ENCODE data around the gene WDTC1. TPM values are rescaled to one million over a fixed set of nuclear protein-coding genes. Genes with fewer than 3 reads are reported as not detected.
A peak's percentile ranks its signal among the peaks of the same experiment; 100 is the strongest.

WDTC1 gene
- total RNA-seq, 1 donor from 2014 or later = 24.7 TPM

DNA sequence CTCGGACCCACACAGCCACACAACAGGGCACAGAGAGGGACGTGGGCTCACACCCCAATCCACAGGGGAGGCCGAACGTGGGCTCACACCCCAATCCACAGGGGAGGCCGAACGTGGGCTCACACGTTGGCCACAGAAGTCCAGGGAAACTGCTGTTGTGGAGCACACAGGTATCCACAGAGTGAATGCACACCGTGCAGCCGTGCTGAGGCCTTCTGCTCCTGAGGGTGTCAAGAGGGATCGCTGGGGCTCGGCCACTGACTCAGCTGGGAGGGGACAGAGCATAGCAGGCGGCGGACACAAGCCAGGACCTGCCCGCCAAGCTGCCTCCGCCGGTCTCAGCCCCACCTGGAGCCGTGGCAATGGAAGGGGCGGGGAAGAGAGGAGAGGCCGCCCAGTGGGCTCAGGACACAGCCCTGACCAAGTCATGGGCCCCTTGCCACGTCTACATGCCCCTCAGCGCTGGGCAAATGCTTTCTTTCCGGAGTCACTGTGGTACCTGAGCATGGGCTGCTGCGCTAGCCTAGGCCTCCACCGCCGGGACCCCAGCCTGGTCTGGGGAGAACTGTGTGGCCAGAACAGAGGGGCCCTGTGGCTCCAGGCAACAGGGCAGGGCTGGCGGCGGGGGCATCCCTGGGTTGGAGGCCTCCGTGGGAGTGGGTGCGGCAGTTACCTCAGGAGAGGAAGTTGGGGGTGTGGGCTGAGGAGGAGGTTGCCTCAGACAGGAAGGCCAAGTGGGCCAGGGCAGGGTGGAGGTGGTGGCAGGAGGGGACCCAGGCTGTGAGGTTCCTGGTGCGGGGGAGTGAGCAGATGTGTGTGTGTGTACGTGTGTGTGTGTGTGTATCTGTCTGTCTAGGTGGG is 108.6 kb downstream of the WDTC1 start:
- no peak overlapping the region for H3K4me3 ChIP-seq (ENCODE audit: low read depth, low read length)
- TF ChIP-seq CTCF (conservative IDR thresholded peaks at IDR 0.05; ENCODE audit: low read depth, low read length) = no peak
- no peak for DNase-seq (ENCODE audit: low read depth)

GRCh38 chr1:27343639-27344025 is 109.2 kb downstream of the WDTC1 start:
- DNase-seq (ENCODE audit: low read depth) = no peak
- TF ChIP-seq CTCF (conservative IDR thresholded peaks at IDR 0.05; ENCODE audit: low read depth, low read length) = no peak
- H3K4me3 ChIP-seq (ENCODE audit: low read depth, low read length) = no peak overlapping the region

DNA sequence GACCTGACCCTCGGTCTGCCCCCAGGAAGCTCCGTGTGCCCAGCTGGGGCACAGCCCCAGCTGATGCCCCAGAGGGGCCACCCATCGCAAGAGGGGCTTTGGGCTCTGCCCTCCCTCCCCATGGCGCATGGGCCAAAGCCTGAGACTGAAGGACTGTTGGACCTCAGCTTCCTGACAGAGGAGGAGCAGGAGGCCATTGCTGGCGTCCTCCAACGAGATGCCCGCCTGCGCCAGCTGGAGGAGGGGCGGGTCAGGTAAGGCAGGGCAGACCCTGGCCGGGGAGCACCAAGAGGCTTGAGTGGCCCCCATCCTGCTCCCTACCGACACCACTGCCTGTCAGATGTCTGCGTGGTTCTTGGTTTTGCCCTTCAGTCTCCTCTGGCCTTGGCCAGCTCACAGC is 110.8 kb downstream of the WDTC1 start:
- no peak for TF ChIP-seq CTCF (conservative IDR thresholded peaks at IDR 0.05; ENCODE audit: low read depth, low read length)
- H3K4me3 ChIP-seq (ENCODE audit: low read depth, low read length) = no peak overlapping the region
- DNase-seq (ENCODE audit: low read depth) = no peak

DNA sequence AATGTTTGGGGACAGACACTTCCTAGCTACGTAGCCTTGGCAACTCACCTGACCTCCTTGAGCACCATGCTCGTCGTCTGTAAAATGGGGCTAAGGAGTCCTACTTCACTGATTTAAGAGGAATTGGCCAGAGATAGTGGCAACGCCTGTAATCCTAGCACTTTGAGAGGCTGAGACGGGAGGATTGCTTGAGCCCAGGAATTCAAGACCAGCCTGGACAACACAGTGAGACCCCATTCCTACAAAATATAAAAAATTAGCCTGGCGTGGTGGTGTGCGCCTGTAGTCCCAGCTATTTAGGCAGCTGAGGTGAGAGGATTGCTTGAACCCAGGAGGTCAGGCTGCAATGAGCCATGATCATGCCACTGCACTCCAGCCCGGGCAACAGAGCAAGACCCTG is 111.9 kb downstream of the WDTC1 start:
- H3K4me3 ChIP-seq (ENCODE audit: low read depth, low read length) = no peak overlapping the region
- no peak for TF ChIP-seq CTCF (conservative IDR thresholded peaks at IDR 0.05; ENCODE audit: low read depth, low read length)

GRCh38 chr1:27346991-27347624 is 112.7 kb downstream of the WDTC1 start:
- no peak for DNase-seq (ENCODE audit: low read depth)
- no peak overlapping the region for H3K4me3 ChIP-seq (ENCODE audit: low read depth, low read length)
- TF ChIP-seq CTCF (conservative IDR thresholded peaks at IDR 0.05; ENCODE audit: low read depth, low read length) = no peak

More for the DNA sequence above, 111.9 kb downstream of the WDTC1 start:
- DNase-seq (ENCODE audit: low read depth) = no peak

DNA sequence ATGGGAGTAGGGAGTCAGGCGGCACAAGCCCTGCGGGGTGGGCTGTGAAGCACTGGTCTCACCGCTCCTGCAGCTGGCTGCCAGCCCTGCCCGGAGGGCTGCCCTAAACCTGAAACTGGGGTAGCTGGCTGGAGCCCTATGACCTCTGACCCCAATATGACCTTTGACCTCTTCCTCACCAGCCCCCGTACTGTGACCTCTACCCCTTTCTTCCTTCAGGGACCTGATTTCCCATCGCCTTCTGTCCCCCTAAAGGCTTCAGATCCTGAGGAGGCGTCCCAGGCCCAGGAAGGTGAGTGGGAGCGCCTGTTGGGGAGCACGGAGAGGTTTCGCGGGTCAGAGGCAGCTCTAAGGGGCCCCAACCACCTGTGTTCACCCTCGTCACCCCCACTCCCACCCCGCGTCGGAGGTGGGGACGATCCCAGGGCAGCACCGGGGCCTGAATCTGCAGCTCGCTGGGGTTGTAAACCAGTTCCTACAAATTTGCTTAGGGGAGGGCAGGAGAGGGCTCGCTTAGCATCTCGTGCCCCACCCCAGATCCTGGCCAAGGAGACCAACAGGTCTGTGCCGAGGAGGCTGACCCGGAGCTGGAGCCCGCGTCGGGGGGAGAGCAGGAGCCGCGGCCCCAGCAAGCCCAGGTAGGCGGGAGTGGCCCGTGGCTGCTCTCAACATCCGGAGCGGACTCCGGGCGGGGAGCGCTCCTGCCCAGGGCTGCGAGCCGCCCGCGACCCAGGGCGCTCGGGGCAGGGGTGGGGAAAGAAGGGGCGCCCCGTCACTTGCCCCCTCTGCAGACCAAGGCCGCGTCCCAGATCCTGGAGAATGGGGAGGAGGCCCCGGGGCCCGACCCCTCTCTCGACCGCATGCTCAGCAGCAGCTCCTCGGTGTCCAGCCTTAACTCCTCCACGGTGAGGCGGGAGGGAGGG is 114.7 kb downstream of the WDTC1 start:
- no peak for DNase-seq (ENCODE audit: low read depth)
- H3K4me3 ChIP-seq (ENCODE audit: low read depth, low read length) = peak overlapping the region; percentile 56
- TF ChIP-seq CTCF (conservative IDR thresholded peaks at IDR 0.05; ENCODE audit: low read depth, low read length) = no peak
